Raji (cell line): ENCODE data around the gene LGALS13.

Experiments
- POLR2A ChIP-seq: IDR thresholded peaks from 2 replicates; pipeline ENCODE4 v1.6.1; 2011; ENCODE audit warnings: low read depth, low read length, control low read depth; ENCODE audit not compliant: insufficient read depth

LGALS13 gene

GRCh38 chr19:39599116-39599515 lies 3.2 kb upstream of the LGALS13 start:
- TF ChIP-seq POLR2A = no peak

- TF ChIP-seq POLR2A = no peak
These were observed 1.5 kb downstream of the LGALS13 start for GRCh38 chr19:39603825-39604224.

GRCh38 chr19:39607021-39607420 lies 4.7 kb downstream of the LGALS13 start:
- TF ChIP-seq POLR2A = no peak

DNA sequence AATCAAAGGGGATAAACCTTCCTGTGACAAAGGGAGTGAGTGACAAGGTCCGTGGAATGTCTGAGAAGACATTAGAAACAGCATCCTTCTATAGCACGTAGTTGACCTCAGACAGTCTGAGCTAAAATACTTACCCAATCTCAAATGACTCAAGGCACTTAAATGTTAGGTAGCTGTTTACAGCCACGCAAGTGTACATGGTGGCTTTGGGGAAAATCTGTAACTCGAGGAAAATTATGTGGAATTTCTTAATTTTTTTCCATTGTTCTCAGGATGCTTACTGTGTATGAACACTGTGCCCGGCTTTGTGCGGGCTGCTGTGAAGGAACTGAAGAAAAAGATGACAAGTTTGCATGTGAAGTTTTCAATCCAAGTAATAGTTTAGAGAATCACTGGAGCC lies 5.2 kb downstream of the LGALS13 start:
- no peak for TF ChIP-seq POLR2A

DNA sequence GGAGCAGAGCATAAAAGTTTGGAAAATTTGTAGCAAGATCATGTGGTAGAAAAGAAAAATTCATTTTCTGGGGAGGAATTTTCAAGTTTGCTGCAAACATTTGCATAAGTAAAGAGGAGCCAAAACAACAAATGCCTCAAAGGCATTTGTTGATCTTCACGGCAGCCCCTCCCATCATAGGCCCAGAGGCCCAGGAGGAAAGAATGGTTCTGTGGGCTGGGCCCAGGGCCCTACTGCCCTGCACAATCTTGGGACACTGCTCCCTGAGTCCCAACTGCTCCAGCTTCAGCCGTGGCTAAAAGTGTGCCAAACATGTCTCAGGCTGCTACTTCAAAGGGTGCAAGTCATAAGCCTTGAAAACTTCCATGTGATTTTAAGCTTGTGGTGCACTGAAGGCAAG lies 11.3 kb downstream of the LGALS13 start:
- no peak for TF ChIP-seq POLR2A

- TF ChIP-seq POLR2A = no peak
These were observed 15.4 kb downstream of the LGALS13 start for GRCh38 chr19:39617745-39618144.

DNA sequence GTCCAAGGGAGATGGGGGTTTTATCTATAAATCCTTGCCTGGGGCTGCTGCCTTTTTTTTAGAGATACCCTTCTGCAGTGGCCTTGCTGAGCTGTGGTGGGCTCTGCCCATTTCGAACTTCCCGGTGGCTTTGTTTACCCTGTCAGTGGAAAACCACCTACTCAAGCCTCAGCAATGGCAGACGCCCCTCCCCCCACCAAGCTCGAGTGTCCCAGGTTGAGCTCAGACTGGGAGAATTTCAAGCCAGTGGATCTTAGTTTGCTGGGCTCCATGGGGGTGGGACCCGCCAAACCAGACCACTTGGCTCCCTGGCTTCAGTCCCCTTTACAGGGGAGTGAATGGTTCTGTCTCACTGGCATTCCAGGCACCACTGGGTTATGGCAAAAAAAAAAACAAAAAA lies 21.6 kb downstream of the LGALS13 start:
- TF ChIP-seq POLR2A = no peak

GRCh38 chr19:39631178-39631577 lies 28.9 kb downstream of the LGALS13 start:
- TF ChIP-seq POLR2A = no peak

DNA sequence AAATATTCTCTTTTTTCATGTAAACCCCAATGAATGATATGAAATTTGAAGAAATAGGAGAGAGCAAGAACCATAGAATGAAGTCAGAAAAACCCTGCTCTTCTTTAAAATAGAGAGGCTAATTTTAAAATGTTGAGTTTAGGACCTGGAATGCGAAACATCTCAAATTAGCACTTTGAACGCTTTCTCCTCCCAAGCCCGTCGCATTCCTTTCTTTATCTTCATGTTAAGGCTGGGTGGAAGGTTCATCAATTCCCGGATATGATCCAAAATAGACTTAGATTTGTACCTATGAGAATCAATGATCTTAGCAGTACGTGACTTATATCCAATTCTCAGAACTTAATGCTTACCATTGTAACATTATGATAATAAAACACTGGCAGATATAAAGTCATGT lies 29.3 kb downstream of the LGALS13 start:
- no peak for TF ChIP-seq POLR2A

- no peak for TF ChIP-seq POLR2A
These were observed 35.6 kb downstream of the LGALS13 start for GRCh38 chr19:39637891-39638290.

DNA sequence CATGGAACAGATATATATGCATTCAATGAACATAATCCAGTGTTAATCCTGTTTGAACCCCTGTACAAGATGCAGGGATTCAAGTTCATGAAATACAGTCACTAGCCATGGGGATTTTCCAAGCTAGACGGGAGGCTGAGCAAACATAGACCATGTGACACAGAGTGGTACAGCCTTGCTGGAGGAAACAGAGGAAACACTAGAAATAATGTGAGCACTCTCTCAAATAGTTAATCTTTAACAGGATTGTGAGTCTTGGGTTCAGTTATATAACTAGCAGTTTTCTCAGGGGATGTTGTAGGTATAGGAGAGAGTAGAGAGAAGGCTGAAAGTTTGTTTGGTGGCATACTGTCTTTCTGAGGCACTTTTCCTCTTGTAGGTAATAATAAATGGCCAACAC lies 39.4 kb downstream of the LGALS13 start:
- no peak for TF ChIP-seq POLR2A

- no peak for TF ChIP-seq POLR2A
These were observed 41.3 kb downstream of the LGALS13 start for GRCh38 chr19:39643591-39643990.

DNA sequence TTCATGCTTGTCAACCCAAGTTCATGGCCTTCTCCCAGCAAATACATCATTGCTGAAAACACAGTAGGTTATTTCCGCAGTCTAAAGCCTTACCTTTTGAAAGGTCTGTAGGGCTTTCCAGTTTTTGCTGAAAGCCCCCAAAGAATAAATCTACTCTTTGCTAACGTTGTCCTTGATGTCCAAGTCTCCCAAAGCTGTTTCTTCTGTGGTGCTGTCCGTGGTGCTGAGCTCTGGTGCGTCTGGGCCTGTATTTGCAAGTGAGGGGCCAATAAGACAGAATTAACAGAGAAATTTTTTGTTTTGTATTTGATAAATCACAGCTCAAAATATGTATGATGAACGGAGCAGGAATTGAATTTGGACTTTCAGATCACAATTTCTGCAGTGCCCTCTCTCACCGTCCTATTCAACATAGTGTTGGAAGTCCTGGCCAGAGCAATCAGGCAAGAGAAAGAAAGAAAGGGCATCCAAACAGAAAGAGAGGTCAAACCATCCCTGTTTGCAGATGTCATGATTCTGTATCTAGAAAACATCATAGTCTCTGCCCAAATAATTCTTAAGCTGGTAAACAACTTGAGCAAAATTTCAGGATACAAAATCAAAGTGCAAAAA lies 43.6 kb downstream of the LGALS13 start:
- TF ChIP-seq POLR2A = no peak

GRCh38 chr19:39647918-39648317 lies 45.6 kb downstream of the LGALS13 start:
- TF ChIP-seq POLR2A = no peak

- TF ChIP-seq POLR2A = no peak
These were observed 53.3 kb downstream of the LGALS13 start, which contains the start of gene LGALS16 for GRCh38 chr19:39655613-39656012. Gene LGALS16 (plus strand): TSS chr19:39655913. CDS start chr19:39655962, 49 bp downstream.
